ENCODE results near the gene CDK2. TPM values are rescaled to one million over a fixed set of nuclear protein-coding genes. Genes with fewer than 3 reads are reported as not detected.

Gene CDK2
- total RNA-seq, 1 donor from 2014 or later = 28.0 TPM

GRCh38 chr12:55972456-55972855, 5.8 kb downstream of the CDK2 start:
- DNase-seq = no peak
- no peak for TF ChIP-seq CTCF (IDR thresholded peaks at IDR 0.05)
- H3K27ac ChIP-seq = peak overlapping the region; percentile 91
- ATAC-seq = no peak
- no peaks in the 10 kb centered on the region for H3K9me3 ChIP-seq
- H3K36me3 ChIP-seq = peaks cover 6% of the 10 kb centered on the region
- intact Hi-C loops (cut with DNase I) = no loop called here
- peak overlapping the region; percentile 67 for H3K4me3 ChIP-seq
- H3K4me1 ChIP-seq = peaks cover 33% of the 10 kb centered on the region
- H3K27me3 ChIP-seq = no peaks in the 10 kb centered on the region

GRCh38 chr12:55972911-55973598, 6.4 kb downstream of the CDK2 start:
- ATAC-seq (no peak), DNase-seq (no peak)
- intact Hi-C loops (cut with DNase I) = no loop called here
- H3K36me3 ChIP-seq = peaks cover 6% of the 10 kb centered on the region
- H3K4me1 ChIP-seq = peaks cover 33% of the 10 kb centered on the region
- peak overlapping the region; percentile 91 for H3K27ac ChIP-seq
- H3K4me3 ChIP-seq = peak overlapping the region; percentile 67
- H3K27me3 ChIP-seq = no peaks in the 10 kb centered on the region
- no peaks in the 10 kb centered on the region for H3K9me3 ChIP-seq
- TF ChIP-seq CTCF (IDR thresholded peaks at IDR 0.05) = no peak

- DNase-seq = peak; percentile 99
- Histone ChIP-seq H3K9me3 (no peaks in the 10 kb centered on the region), H3K27ac (peak within 1 kb of the TSS; percentile 96), H3K36me3 (peaks cover 6% of the 10 kb centered on the region), H3K27me3 (no peaks in the 10 kb centered on the region), H3K4me3 (peak within 1 kb of the TSS; percentile 93), H3K4me1 (peaks cover 33% of the 10 kb centered on the region)
- ATAC-seq = peak; percentile 94
- intact Hi-C loops (cut with DNase I) = no loop called here
- TF ChIP-seq CTCF (IDR thresholded peaks at IDR 0.05) = peak; percentile 38
These were observed 7.1 kb downstream of the CDK2 start, which contains the start of gene RAB5B for GRCh38 chr12:55973599-55974307. Gene RAB5B, plus strand, starts transcription at chr12:55974078. Its CDS starts 12,883 bp downstream, at chr12:55986961.

GRCh38 chr12:55974308-55974730, 7.7 kb downstream of the CDK2 start:
- Histone ChIP-seq H3K36me3 (peaks cover 6% of the 10 kb centered on the region), H3K27me3 (no peaks in the 10 kb centered on the region), H3K27ac (peak overlapping the region; percentile 96), H3K4me3 (peak overlapping the region; percentile 93), H3K4me1 (peaks cover 33% of the 10 kb centered on the region), H3K9me3 (no peaks in the 10 kb centered on the region)
- peak; percentile 53 for ATAC-seq
- TF ChIP-seq CTCF (IDR thresholded peaks at IDR 0.05) = no peak
- intact Hi-C loops (cut with DNase I) = no loop called here
- peak; percentile 84 for DNase-seq

- H3K4me1 ChIP-seq = peaks cover 35% of the 10 kb centered on the region
These were observed 11.8 kb downstream of the CDK2 start for GRCh38 chr12:55978393-55978792.

More at GRCh38 chr12:55978393-55978792, 11.8 kb downstream of the CDK2 start:
- Histone ChIP-seq H3K27me3 (no peaks in the 10 kb centered on the region), H3K36me3 (peaks cover 25% of the 10 kb centered on the region), H3K27ac (peak overlapping the region; percentile 15), H3K4me3 (no peak overlapping the region), H3K9me3 (no peaks in the 10 kb centered on the region)
- no peak for ATAC-seq
- no peak for DNase-seq
- intact Hi-C loops (cut with DNase I) = no loop called here
- TF ChIP-seq CTCF (IDR thresholded peaks at IDR 0.05) = no peak
